Endothelial cell of umbilical vein (primary cell): ENCODE data around the gene NELFB.
A peak's percentile ranks its signal among the peaks of the same experiment; 100 is the strongest.

Experiments used
- CTCF ChIP-seq, 2 donors: IDR thresholded peaks; 1 replicate in 1 of 2; 2 replicates in 1 of 2; pipeline ENCODE4 v1.5.1; 2011; ENCODE audit warnings: low read length in 2 of 2, mild to moderate bottlenecking in 2 of 2, moderate library complexity in 2 of 2, control low read depth in 1 of 2, inconsistent platforms in 1 of 2, low read depth in 1 of 2; ENCODE audit not compliant: insufficient read depth in 1 of 2; ENCODE audit errors: extremely low read depth in 1 of 2
- EZH2 ChIP-seq: IDR thresholded peaks from 2 replicates; pipeline ENCODE4 v1.6.1; 2012; ENCODE audit warnings: borderline replicate concordance, low read depth, mild to moderate bottlenecking, moderate library complexity, low read length, inconsistent platforms; ENCODE audit not compliant: severe bottlenecking
- MAX ChIP-seq: IDR thresholded peaks from 2 replicates; pipeline ENCODE4 v1.6.1; 2011; ENCODE audit not compliant: insufficient read depth, insufficient read length
- MYC ChIP-seq: IDR thresholded peaks from one replicate; pipeline ENCODE4 v1.6.1; 2011; ENCODE audit warnings: mild to moderate bottlenecking, low read depth, low read length
- POLR2A ChIP-seq: IDR thresholded peaks from 2 replicates; pipeline ENCODE4 v1.6.1; 2012; ENCODE audit warnings: low read depth, mild to moderate bottlenecking, control low read depth, low read length
- POLR2AphosphoS5 ChIP-seq: IDR thresholded peaks from 2 replicates; pipeline ENCODE4 v1.6.1; 2012; ENCODE audit warnings: low read depth, mild to moderate bottlenecking, control low read depth, low read length, moderate library complexity; ENCODE audit not compliant: insufficient read depth

GRCh38 chr9:137254624-137255447 is at the start of gene NELFB:
- TF ChIP-seq CTCF (IDR thresholded peaks at IDR 0.05; ENCODE audit: extremely low read depth in 1 of 2, insufficient read depth in 1 of 2, low read depth in 1 of 2, low read length in 2 of 2) (no peak), POLR2AphosphoS5 (peak; percentile 85), POLR2A (peak; percentile 85), MYC (no peak), EZH2 (no peak), MAX (no peak)
